Right lobe of liver (tissue), 4 donors: ENCODE results near the gene GUCA2A.

ENCODE experiments used
- POLR2A ChIP-seq: fragments of 450-650 bp; IDR thresholded peaks from one replicate; pipeline ENCODE4 v1.6.1; 2017; ENCODE audit warnings: antibody characterized with exemption, mild to moderate bottlenecking
- TF ChIP-seq, protein P1 (sequence below), 4 donors: fragments of 200-600 bp in 3 of 4; fragments of 450-650 bp in 1 of 4; IDR thresholded peaks; one replicate each; pipeline versions ENCODE4 v1.5.1 to v1.8.0; 2016 to 2022; ENCODE audit warnings: antibody characterized with exemption in 4 of 4, mild to moderate bottlenecking in 2 of 4
- donor health status: DM: no; HTN: no; CAD: no.
- donor health status: DM: no; HTN: no; CAD: no.
- donor health status: DM: no; HTN: yes; CAD: no.

DNA sequence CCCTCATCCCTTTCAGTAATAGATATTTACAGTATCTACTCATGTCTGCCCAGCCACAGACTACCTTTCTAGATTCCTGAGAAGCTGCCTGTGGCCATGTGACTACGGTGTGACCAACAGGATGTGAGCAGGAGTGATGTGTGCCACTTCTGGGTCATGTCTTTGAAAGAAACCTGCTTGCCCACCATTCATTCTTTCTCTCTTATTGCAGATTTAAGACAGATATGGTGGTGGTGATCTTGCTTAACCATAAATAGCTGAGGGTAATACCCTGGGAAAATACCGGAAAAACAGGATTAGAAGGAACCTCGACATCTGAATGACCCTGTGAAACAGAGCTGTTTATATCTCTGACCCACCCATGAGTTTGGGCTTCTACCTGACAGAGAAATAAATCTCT lies 41.6 kb upstream of the GUCA2A start:
- TF ChIP-seq POLR2A = no peak
- TF ChIP-seq, protein P1, sequence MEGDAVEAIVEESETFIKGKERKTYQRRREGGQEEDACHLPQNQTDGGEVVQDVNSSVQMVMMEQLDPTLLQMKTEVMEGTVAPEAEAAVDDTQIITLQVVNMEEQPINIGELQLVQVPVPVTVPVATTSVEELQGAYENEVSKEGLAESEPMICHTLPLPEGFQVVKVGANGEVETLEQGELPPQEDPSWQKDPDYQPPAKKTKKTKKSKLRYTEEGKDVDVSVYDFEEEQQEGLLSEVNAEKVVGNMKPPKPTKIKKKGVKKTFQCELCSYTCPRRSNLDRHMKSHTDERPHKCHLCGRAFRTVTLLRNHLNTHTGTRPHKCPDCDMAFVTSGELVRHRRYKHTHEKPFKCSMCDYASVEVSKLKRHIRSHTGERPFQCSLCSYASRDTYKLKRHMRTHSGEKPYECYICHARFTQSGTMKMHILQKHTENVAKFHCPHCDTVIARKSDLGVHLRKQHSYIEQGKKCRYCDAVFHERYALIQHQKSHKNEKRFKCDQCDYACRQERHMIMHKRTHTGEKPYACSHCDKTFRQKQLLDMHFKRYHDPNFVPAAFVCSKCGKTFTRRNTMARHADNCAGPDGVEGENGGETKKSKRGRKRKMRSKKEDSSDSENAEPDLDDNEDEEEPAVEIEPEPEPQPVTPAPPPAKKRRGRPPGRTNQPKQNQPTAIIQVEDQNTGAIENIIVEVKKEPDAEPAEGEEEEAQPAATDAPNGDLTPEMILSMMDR (IDR thresholded peaks at IDR 0.05) = no peak
